Neural progenitor cell (in vitro differentiated cells): Measurements from ENCODE around the gene GRID1.

Experiments used
- EZH2 ChIP-seq: fragments of 200-600 bp; sonication (generic); IDR thresholded peaks from 2 replicates; pipeline ENCODE4 v1.6.1; 2017; ENCODE audit warnings: antibody characterized with exemption, mild to moderate bottlenecking, moderate library complexity
- TF ChIP-seq, protein P1 (sequence below): fragments of 200-600 bp; sonication (generic); IDR thresholded peaks from 2 replicates; pipeline ENCODE4 v1.5.1; 2017; ENCODE audit warnings: antibody characterized with exemption, mild to moderate bottlenecking

DNA sequence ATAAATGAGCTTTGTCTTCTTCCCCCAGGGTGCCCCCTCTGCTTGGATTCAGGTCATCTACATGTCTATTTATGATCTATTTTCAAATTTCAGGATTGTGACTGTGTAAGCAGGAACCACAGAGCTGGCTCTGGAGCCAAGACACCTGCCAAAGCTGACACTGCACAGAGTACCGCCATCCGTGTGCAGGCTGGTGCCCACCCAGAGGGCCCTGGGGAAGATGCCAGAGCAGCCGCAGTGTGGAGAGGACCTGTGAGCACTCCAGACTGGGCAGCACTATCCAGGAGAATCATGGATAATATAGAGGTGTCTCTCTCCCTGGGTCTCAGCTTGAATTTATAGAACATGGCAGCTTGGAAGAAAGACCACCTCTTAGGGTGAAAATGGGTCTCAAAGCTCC is 577.5 kb downstream of the GRID1 start:
- TF ChIP-seq, protein P1, sequence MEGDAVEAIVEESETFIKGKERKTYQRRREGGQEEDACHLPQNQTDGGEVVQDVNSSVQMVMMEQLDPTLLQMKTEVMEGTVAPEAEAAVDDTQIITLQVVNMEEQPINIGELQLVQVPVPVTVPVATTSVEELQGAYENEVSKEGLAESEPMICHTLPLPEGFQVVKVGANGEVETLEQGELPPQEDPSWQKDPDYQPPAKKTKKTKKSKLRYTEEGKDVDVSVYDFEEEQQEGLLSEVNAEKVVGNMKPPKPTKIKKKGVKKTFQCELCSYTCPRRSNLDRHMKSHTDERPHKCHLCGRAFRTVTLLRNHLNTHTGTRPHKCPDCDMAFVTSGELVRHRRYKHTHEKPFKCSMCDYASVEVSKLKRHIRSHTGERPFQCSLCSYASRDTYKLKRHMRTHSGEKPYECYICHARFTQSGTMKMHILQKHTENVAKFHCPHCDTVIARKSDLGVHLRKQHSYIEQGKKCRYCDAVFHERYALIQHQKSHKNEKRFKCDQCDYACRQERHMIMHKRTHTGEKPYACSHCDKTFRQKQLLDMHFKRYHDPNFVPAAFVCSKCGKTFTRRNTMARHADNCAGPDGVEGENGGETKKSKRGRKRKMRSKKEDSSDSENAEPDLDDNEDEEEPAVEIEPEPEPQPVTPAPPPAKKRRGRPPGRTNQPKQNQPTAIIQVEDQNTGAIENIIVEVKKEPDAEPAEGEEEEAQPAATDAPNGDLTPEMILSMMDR: no peak
- TF ChIP-seq EZH2: no peak
